Measurements from ENCODE around the gene ATF6. TPM values are rescaled to one million over a fixed set of nuclear protein-coding genes. Genes with fewer than 3 reads are reported as not detected.

ATF6 gene
- total and polyA plus RNA-seq, 8 donors, result 3.4 to 54.3 (median 13.5) TPM

DNA sequence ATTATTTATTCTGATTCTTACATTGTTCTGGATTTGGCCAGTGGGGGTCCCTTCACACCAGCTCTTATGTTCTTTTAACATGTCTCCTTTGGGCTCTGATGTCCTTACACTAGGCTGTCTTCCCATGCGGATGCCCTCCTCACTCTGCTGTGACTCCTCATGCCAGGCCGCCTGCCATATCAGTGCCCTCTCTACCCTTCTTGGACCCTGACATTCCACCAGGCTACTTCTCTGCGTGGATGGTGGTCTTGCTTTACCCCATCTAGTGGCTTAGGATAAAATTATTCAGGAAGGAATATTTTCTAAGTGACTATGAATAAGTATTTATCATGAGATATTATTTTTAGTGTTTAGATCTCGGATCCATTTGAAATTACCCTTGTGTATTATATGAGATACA lies 21.2 kb downstream of the ATF6 start:
- H3K27ac ChIP-seq, result no peak overlapping the region
- intact Hi-C loops (cut with DNase I; ENCODE audit: low total_unique reads), result no loop called here
- TF ChIP-seq CTCF (IDR thresholded peaks at IDR 0.05) (no peak), POLR2A (IDR thresholded peaks at IDR 0.05) (no peak), POLR2AphosphoS5 (IDR thresholded peaks at IDR 0.05) (no peak), EP300 (IDR thresholded peaks at IDR 0.05) (no peak)
- no peak overlapping the region for H3K4me3 ChIP-seq
- no peak for DNase-seq
- no peaks in the 10 kb centered on the region for H3K27me3 ChIP-seq
- no peaks in the 10 kb centered on the region for H3K9me3 ChIP-seq
- H3K4me1 ChIP-seq, result peaks cover 0 to 6% (median 3%) of the 10 kb centered on the region in 4 donors
- H3K36me3 ChIP-seq, result peaks cover 11 to 97% (median 74%) of the 10 kb centered on the region in 4 donors
- WGBS, 5 donors, result 79 to 88% (median 84%) methylated on average over 4 of the region's 4 CpGs

DNA sequence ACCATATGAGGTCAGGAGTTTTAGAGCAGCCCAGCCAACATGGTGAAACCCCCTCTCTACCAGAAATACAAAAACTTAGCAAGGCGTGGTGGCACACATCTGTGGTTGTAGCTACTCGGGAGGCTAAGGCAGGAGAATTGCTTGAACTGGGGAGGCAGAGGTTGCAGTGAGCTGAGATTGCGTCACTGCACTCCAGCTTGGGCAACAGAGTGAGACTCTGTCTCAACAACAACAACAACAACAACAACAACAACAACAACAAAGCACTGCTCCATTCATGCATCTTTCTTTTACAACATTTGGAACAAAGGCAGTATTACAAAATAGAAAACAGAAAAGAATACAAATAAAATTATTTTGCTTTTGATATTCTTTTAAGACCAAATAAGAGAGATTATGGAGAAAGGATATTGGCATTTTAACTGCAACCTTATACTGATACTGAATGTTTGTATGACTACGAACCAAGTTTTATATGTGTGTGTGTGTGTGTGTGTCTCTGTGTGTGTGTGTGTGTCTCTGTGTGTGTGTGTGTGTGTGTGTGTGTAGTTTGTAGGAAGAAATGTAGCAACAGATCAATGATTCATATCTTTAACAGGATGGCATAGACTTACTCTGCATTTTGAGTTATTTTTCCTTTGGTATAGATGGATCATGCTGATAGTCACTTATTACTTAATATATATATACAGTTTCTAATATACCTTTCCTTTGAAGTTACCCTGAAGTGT lies 24.6 kb downstream of the ATF6 start:
- DNase-seq, result no peak
- WGBS, 5 donors, result 84 to 91% (median 87%) methylated on average over 4 of the region's 4 CpGs
- intact Hi-C loops (cut with DNase I; ENCODE audit: low total_unique reads), result loop anchor here (5.0 kb wide), 1 partner anchor 242 kb away; no protein-coding TSS in a partner anchor
- H3K9me3 ChIP-seq, result no peaks in the 10 kb centered on the region
- TF ChIP-seq EP300 (IDR thresholded peaks at IDR 0.05), result no peak
- no peak for TF ChIP-seq POLR2A (IDR thresholded peaks at IDR 0.05)
- TF ChIP-seq POLR2AphosphoS5 (IDR thresholded peaks at IDR 0.05), result no peak
- no peak for TF ChIP-seq CTCF (IDR thresholded peaks at IDR 0.05)
- H3K27ac ChIP-seq, result no peak overlapping the region
- H3K36me3 ChIP-seq, result peaks cover 0 to 97% (median 76%) of the 10 kb centered on the region in 4 donors
- H3K4me1 ChIP-seq, result peaks cover 0 to 15% (median 10%) of the 10 kb centered on the region in 4 donors
- no peak overlapping the region for H3K4me3 ChIP-seq
- no peaks in the 10 kb centered on the region for H3K27me3 ChIP-seq

GRCh38 chr1:161791904-161792655 lies 26.0 kb downstream of the ATF6 start:
- Histone ChIP-seq H3K36me3 (peaks cover 1 to 97% (median 76%) of the 10 kb centered on the region in 4 donors), H3K9me3 (no peaks in the 10 kb centered on the region), H3K27me3 (no peaks in the 10 kb centered on the region), H3K4me1 (peaks cover 0 to 15% (median 10%) of the 10 kb centered on the region in 4 donors), H3K4me3 (no peak overlapping the region), H3K27ac (no peak overlapping the region)
- intact Hi-C loops (cut with DNase I; ENCODE audit: low total_unique reads), result loop anchor here (5.0 kb wide), 1 partner anchor 240 kb away; no protein-coding TSS in a partner anchor
- WGBS, 5 donors, result 65 to 76% (median 70%) methylated on average over 5 of the region's 5 CpGs
- TF ChIP-seq POLR2AphosphoS5 (IDR thresholded peaks at IDR 0.05), result no peak
- TF ChIP-seq EP300 (IDR thresholded peaks at IDR 0.05), result no peak
- no peak for TF ChIP-seq CTCF (IDR thresholded peaks at IDR 0.05)
- no peak for TF ChIP-seq POLR2A (IDR thresholded peaks at IDR 0.05)
- DNase-seq, result no peak

DNA sequence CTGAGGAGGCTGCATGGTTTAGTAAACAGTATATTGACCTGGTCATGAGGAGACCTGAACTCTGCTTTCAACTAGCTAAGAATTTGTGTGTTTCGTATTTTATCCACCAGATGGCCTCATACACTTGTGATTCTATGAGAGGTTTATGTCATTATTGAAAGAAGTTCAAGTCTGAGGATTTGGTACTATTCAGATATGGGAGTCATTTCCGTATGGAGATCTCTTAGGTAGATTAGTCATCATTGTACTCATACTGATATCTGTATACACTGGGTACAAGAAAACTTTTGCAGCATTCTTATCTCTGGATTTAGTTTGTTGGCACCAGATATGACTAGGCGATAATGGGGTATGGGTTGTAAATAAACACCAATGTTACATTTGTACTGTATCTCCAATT lies 26.6 kb downstream of the ATF6 start:
- no peak overlapping the region for H3K27ac ChIP-seq
- peak in 1 of 2 donors; percentile 74 for DNase-seq
- WGBS, 5 donors, result 21 to 33% (median 24%) methylated on average over 3 of the region's 3 CpGs
- H3K4me3 ChIP-seq, result no peak overlapping the region
- peaks cover 6 to 97% (median 77%) of the 10 kb centered on the region in 4 donors for H3K36me3 ChIP-seq
- intact Hi-C loops (cut with DNase I; ENCODE audit: low total_unique reads), result loop anchor here (5.0 kb wide), 1 partner anchor 240 kb away; no protein-coding TSS in a partner anchor
- TF ChIP-seq POLR2A (IDR thresholded peaks at IDR 0.05), result no peak
- peak in 4 of 7 experiments; percentile 24 to 65 (median 42) for TF ChIP-seq CTCF (IDR thresholded peaks at IDR 0.05)
- no peaks in the 10 kb centered on the region for H3K9me3 ChIP-seq
- H3K27me3 ChIP-seq, result no peaks in the 10 kb centered on the region
- peaks cover 0 to 15% (median 10%) of the 10 kb centered on the region in 4 donors for H3K4me1 ChIP-seq
